Activated T-cell treated with anti-CD3 and anti-CD28 coated beads, Interleukin-2, amount 50 U/mL, for 72 hours (primary cell): ENCODE measurements around the gene OLFML2B. TPM values are rescaled to one million over a fixed set of nuclear protein-coding genes. Genes with fewer than 3 reads are reported as not detected.
A peak's percentile ranks its signal among the peaks of the same experiment; 100 is the strongest.
"Not testable (repeated sequence)": the region's sequence is repeated elsewhere in the genome, so short reads cannot be mapped to it uniquely, and the experiment has no call there.

Experiments
- ATAC-seq, 2 donors: fragments of 150-1000 bp; cut with Tn5 transposase; replicated peaks in 1 of 2; 2 replicates each; pipeline ENCODE4 v1.10.0; 2021; ENCODE audit warnings: moderate library complexity in 2 of 2, mild to moderate bottlenecking in 1 of 2
- DNase-seq, 2 donors: peaks; one replicate each; pipeline ENCODE4 v3.0.0; 2021 to 2022; ENCODE audit warnings: mixed read lengths in 1 of 2
- H3K27ac Mint-ChIP-seq: one replicate; pipeline ENCODE4 v1.8.0; 2022; ENCODE audit warnings: mild to moderate bottlenecking, moderate library complexity, mixed read lengths
- H3K27me3 Mint-ChIP-seq: one replicate; pipeline ENCODE4 v1.8.0; 2022; ENCODE audit warnings: low read depth, mixed read lengths
- H3K36me3 Mint-ChIP-seq, 2 donors: one replicate each; pipeline ENCODE4 v1.8.0; 2022; ENCODE audit warnings: mixed read lengths in 2 of 2, mild to moderate bottlenecking in 1 of 2; ENCODE audit not compliant: insufficient read depth in 2 of 2
- H3K4me1 Mint-ChIP-seq: one replicate; pipeline ENCODE4 v1.8.0; 2022; ENCODE audit warnings: low read depth, mixed read lengths
- H3K4me3 Mint-ChIP-seq, 2 donors: one replicate each; pipeline ENCODE4 v1.8.0; 2022; ENCODE audit warnings: mild to moderate bottlenecking in 2 of 2, mixed read lengths in 2 of 2, moderate library complexity in 2 of 2
- H3K9me3 Mint-ChIP-seq, 2 donors: one replicate each; pipeline ENCODE4 v1.8.0; 2022; ENCODE audit warnings: mixed read lengths in 2 of 2
- total RNA-seq, 2 donors: library from RNA; stranded (reverse); gene quantifications; one replicate each; pipeline ENCODE4 v1.2.3, GENCODE V29; 2022

Gene OLFML2B
- total RNA-seq, result not detected

DNA sequence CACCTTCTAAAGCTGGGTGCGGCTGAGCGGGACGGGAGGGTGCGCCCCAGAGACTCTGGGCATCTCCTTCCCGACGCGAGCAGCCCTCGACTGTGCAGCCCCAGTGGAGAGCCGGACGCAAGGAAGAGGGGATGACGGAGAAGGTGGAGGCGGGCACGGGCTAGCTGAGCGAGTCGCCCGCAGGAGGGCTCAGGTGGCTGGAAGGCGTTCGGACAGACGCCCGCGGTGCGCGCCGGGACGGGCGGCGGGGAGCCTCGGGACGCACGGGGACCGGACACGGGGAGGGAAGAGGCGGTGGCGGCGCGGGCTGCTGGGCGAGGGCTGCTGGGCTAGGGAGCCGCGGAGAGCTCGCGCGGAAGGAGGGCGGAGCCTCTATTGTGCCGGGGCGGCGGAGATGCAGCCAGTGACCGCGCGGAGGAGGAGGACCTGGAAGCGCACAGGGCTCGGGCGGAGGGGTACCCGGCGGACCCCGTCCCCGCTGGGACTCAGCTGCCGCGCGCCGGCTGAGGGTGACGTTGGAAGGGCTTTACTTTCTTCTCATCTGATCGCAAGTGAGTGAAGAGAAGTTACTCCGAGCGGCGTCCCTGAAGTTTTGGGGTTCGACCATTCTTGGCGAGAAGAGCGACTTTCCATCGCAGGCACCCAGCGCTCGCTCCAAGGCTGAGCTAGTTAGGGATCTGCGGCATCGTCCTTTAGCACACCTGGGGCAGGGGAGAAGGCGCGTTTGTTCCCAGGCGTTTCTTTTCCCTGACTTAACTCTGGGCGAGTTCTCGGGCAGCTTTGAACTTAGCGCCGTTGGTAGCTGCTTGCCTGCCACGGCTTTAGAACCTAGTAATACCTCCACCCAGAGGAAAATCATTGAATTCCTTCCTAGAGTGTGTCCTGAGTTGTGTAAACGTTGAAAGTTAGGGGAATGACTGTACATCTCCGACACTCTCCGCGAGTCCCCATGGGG lies at the start of gene OLFML2B:
Gene OLFML2B, minus strand, starts transcription at position 323 of the 955 bp plus-strand sequence. CDS start 439 bp downstream, outside the sequence.
- Mint-ChIP-seq H3K36me3 (no peaks in the 10 kb centered on the region), H3K9me3 (no peaks in the 10 kb centered on the region), H3K4me1 (peaks cover 5% of the 10 kb centered on the region), H3K4me3 (peak within 1 kb of the TSS; percentile 93 to 94), H3K27me3 (peaks cover 55% of the 10 kb centered on the region), H3K27ac (no peak within 1 kb of the TSS)
- DNase-seq (peak; percentile 64 to 70), ATAC-seq (peak; percentile 92 to 96)

DNA sequence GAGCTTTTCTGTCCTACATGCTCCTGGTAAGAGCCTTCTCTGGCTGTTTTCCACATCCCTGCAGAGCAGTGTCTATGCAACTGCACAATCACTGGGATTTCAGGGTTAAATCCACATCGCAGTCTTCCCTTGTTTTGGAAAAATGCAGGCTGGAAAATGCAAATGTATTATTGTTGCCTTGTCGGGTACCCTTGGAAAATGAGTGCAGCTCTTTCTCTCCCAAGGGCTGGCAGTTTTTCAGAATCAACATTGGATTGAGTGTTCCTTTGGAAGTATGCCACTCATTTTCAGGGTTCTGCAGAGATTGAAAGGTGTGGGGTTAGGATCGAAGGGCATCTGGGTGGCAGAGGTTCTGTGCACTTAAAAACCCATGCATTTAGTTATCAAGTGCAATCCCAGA lies 49.1 kb upstream of the OLFML2B start:
- peaks cover 61% of the 10 kb centered on the region for H3K27me3 Mint-ChIP-seq
- DNase-seq (no peak), ATAC-seq (no peak)
- no peaks in the 10 kb centered on the region for H3K9me3 Mint-ChIP-seq
- H3K4me1 Mint-ChIP-seq, result peaks cover 10% of the 10 kb centered on the region
- H3K36me3 Mint-ChIP-seq, result no peaks in the 10 kb centered on the region
- H3K27ac Mint-ChIP-seq, result no peak overlapping the region
- no peak overlapping the region for H3K4me3 Mint-ChIP-seq

GRCh38 chr1:162070825-162071224 lies 47.2 kb upstream of the OLFML2B start:
- Mint-ChIP-seq H3K4me3 (peak overlapping the region; percentile 87 to 88), H3K4me1 (peaks cover 10% of the 10 kb centered on the region), H3K27me3 (peaks cover 55% of the 10 kb centered on the region), H3K27ac (no peak overlapping the region), H3K9me3 (no peaks in the 10 kb centered on the region), H3K36me3 (no peaks in the 10 kb centered on the region)
- DNase-seq (no peak), ATAC-seq (no peak)

DNA sequence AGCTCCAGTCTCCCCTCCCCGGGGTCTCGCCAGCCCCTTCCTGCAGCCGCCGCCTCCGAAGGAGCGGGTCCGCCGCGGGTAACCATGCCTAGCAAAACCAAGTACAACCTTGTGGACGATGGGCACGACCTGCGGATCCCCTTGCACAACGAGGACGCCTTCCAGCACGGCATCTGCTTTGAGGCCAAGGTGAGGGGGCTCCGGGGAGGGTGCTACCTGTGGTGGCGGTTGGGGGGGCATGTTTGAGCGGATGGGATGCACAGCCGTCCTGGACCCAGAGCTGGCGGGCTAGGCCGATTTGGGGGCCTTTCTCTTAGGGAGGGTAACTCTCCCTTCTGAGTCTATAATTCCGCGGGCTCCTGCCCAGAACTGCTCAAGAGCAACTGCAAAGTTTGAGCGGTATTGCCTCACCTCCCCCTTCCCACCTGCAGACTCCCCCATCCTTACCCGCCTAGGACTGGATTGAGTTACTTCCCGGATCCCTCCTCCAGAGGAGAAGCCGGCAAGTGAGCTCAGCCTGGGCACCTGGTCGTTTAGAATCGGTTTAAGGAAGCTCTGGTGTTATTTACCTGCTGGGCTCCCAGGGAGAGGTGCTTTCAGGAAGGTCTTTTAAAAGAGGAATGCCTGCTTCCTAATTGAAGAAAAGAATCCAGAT lies 46.6 kb upstream of the OLFML2B start:
- Mint-ChIP-seq H3K36me3 (no peaks in the 10 kb centered on the region), H3K27ac (no peak overlapping the region), H3K9me3 (no peaks in the 10 kb centered on the region), H3K27me3 (peaks cover 52% of the 10 kb centered on the region), H3K4me1 (peaks cover 8% of the 10 kb centered on the region), H3K4me3 (peak overlapping the region; percentile 87 to 88)
- peak in 1 of 2 donors; percentile 19 for DNase-seq
- ATAC-seq, result peak; percentile 0 to 1

DNA sequence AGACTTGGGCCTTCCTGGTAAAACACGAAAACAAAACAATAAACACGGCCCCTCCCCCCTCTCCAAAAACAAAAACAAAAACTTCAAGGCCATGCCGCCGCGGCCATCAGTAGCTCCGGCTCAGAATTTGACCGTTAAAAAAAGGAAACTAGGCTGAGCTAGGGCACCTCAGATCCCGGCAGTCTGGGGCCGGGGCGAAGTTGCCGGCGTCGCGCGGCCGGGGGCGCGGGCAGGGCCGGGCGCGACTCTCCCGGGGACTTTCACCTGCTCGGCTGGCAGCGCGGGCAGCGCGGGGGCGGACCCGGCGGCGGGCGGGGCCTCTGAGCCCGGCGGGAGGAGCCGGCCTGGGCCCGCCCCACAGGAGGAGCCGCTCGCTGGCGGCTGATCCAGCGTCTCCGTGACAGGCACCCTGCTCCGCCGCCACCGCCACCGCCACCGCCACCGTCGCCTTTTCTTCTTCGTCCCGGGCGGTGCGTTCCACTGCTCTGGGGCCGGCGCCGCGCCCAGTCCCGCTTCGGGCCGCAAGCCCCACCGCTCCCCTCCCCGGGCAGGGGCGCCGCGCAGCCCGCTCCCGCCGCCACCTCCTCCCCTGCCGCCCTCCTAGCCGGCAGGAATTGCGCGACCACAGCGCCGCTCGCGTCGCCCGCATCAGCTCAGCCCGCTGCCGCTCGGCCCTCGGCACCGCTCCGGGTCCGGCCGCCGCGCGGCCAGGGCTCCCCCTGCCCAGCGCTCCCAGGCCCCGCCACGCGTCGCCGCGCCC lies 45.8 kb upstream of the OLFML2B start, which contains the start of gene NOS1AP:
Gene NOS1AP, plus strand, starts transcription at position 358 of the 760 bp plus-strand sequence. CDS start 487 bp downstream, outside the sequence.
- Mint-ChIP-seq H3K4me3 (peak within 1 kb of the TSS; percentile 87 to 88), H3K27ac (no peak within 1 kb of the TSS), H3K27me3 (peaks cover 54% of the 10 kb centered on the region), H3K36me3 (no peaks in the 10 kb centered on the region), H3K4me1 (peaks cover 5% of the 10 kb centered on the region), H3K9me3 (no peaks in the 10 kb centered on the region)
- DNase-seq, result peak; percentile 88
- ATAC-seq, result peak; percentile 99

DNA sequence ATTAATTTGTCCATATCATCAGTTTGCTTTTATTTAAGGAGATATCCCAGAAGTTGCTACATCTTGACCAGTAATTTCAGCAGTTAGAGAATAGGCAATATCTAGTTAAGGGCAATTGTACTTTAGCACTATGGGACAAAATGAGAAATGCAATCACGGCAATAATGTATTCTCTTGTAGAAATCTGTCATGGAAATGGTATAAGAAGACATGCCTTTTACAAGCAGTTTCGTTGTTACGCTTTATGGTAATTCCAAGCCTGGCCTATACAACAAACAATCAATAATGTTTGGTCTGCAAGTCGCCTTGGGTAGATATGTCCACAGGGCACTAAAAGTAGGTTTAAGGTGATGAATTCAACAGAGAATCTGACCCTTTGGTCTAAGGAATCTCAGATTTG lies 44.6 kb upstream of the OLFML2B start:
- DNase-seq (no peak), ATAC-seq (no peak)
- Mint-ChIP-seq H3K36me3 (no peaks in the 10 kb centered on the region), H3K9me3 (no peaks in the 10 kb centered on the region), H3K4me3 (no peak overlapping the region), H3K4me1 (peaks cover 5% of the 10 kb centered on the region), H3K27me3 (peaks cover 59% of the 10 kb centered on the region), H3K27ac (no peak overlapping the region)

- Mint-ChIP-seq H3K9me3 (no peaks in the 10 kb centered on the region), H3K27me3 (peaks cover 63% of the 10 kb centered on the region), H3K4me3 (no peak overlapping the region), H3K27ac (no peak overlapping the region), H3K4me1 (peaks cover 5% of the 10 kb centered on the region), H3K36me3 (no peaks in the 10 kb centered on the region)
- ATAC-seq (no peak), DNase-seq (no peak)
Observed at GRCh38 chr1:162067466-162067865, 43.8 kb upstream of the OLFML2B start.

- not testable (repeated sequence) for H3K27ac Mint-ChIP-seq, H3K4me1 Mint-ChIP-seq, ATAC-seq, H3K36me3 Mint-ChIP-seq, H3K9me3 Mint-ChIP-seq, DNase-seq, H3K4me3 Mint-ChIP-seq
- peaks cover 63% of the 10 kb centered on the region for H3K27me3 Mint-ChIP-seq
Observed at GRCh38 chr1:162066836-162067235, 43.2 kb upstream of the OLFML2B start.

- DNase-seq (no peak), ATAC-seq (no peak)
Observed at GRCh38 chr1:162065016-162065415, 41.3 kb upstream of the OLFML2B start.

GRCh38 chr1:162062542-162063015 lies 38.9 kb upstream of the OLFML2B start:
- ATAC-seq (no peak), DNase-seq (no peak)
- Mint-ChIP-seq H3K4me1 (no peaks in the 10 kb centered on the region), H3K27ac (no peak overlapping the region), H3K4me3 (no peak overlapping the region), H3K36me3 (no peaks in the 10 kb centered on the region), H3K27me3 (peaks cover 40% of the 10 kb centered on the region), H3K9me3 (no peaks in the 10 kb centered on the region)

More at GRCh38 chr1:162065016-162065415, 41.3 kb upstream of the OLFML2B start:
- Mint-ChIP-seq H3K27me3 (peaks cover 55% of the 10 kb centered on the region), H3K4me3 (no peak overlapping the region), H3K36me3 (no peaks in the 10 kb centered on the region), H3K4me1 (peaks cover 1% of the 10 kb centered on the region), H3K27ac (no peak overlapping the region), H3K9me3 (no peaks in the 10 kb centered on the region)

GRCh38 chr1:162060314-162060713 lies 36.6 kb upstream of the OLFML2B start:
- H3K27me3 Mint-ChIP-seq, result peaks cover 32% of the 10 kb centered on the region
- no peaks in the 10 kb centered on the region for H3K36me3 Mint-ChIP-seq
- H3K27ac Mint-ChIP-seq, result no peak overlapping the region
- H3K9me3 Mint-ChIP-seq, result no peaks in the 10 kb centered on the region
- no peak for ATAC-seq
- no peak overlapping the region for H3K4me3 Mint-ChIP-seq
- no peak for DNase-seq
- no peaks in the 10 kb centered on the region for H3K4me1 Mint-ChIP-seq

DNA sequence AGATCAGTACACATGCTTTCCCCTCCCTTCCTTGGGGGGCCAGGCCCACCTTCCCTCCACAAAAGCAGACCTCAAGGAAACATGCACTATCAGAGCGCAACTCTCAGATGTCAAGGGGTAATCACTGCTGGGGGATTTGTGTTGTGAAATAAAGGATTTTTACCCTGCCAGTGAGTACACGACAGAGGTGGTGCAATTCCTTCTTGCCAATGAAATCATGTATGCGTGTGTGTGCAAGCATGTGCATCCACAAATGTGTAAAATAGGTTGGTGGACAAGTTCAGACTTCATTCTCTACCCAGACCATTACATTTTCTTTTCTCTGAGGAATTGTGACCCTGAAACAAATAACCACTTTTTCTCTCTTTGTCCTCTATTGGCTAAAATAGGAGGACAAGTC lies 36.1 kb upstream of the OLFML2B start:
- ATAC-seq (no peak), DNase-seq (no peak)
- no peak overlapping the region for H3K4me3 Mint-ChIP-seq
- H3K36me3 Mint-ChIP-seq, result no peaks in the 10 kb centered on the region
- no peaks in the 10 kb centered on the region for H3K4me1 Mint-ChIP-seq
- H3K9me3 Mint-ChIP-seq, result no peaks in the 10 kb centered on the region
- H3K27me3 Mint-ChIP-seq, result peaks cover 26% of the 10 kb centered on the region
- no peak overlapping the region for H3K27ac Mint-ChIP-seq
